Smooth muscle cell of the brain vasculature (primary cell): Measurements from ENCODE around the gene FAM234B.

Source experiments
- DNase-seq: peaks from one replicate; pipeline ENCODE4 v3.0.0-alpha.2; 2012; ENCODE audit warnings: low read depth, low spot score

Gene FAM234B

GRCh38 chr12:13044002-13044905, at the start of gene FAM234B:
Gene FAM234B (plus strand): TSS chr12:13044381. CDS start chr12:13044404, 23 bp downstream.
- DNase-seq, result no peak

- DNase-seq, result no peak
These were observed 49.1 kb upstream of the FAM234B start for GRCh38 chr12:12995088-12995487.

- DNase-seq, result no peak
These were observed 48.0 kb upstream of the FAM234B start for GRCh38 chr12:12996209-12996608.

- no peak for DNase-seq
These were observed 47.0 kb upstream of the FAM234B start for GRCh38 chr12:12997156-12997555.

GRCh38 chr12:12997734-12998133, 46.4 kb upstream of the FAM234B start:
- no peak for DNase-seq

GRCh38 chr12:12998248-12998647, 45.9 kb upstream of the FAM234B start:
- DNase-seq, result no peak

GRCh38 chr12:12999271-12999958, 44.8 kb upstream of the FAM234B start:
- no peak for DNase-seq

- no peak for DNase-seq
These were observed 44.1 kb upstream of the FAM234B start, which contains the start of gene HEBP1 for GRCh38 chr12:12999959-13000615. Gene HEBP1 (minus strand): TSS chr12:13000265. CDS start chr12:13000114, 151 bp downstream.

- DNase-seq, result no peak
These were observed 43.6 kb upstream of the FAM234B start for GRCh38 chr12:13000616-13000924.

- DNase-seq, result no peak
These were observed 43.0 kb upstream of the FAM234B start for GRCh38 chr12:13000925-13001774.

- DNase-seq, result no peak
These were observed 42.5 kb upstream of the FAM234B start for GRCh38 chr12:13001775-13002040.

GRCh38 chr12:13002301-13003097, 41.7 kb upstream of the FAM234B start:
- DNase-seq, result no peak

GRCh38 chr12:13004361-13004760, 39.8 kb upstream of the FAM234B start:
- DNase-seq, result no peak

- DNase-seq, result no peak
These were observed 39.2 kb upstream of the FAM234B start for GRCh38 chr12:13004986-13005385.

- DNase-seq, result no peak
These were observed 38.5 kb upstream of the FAM234B start for GRCh38 chr12:13005649-13006048.

- DNase-seq, result no peak
These were observed 36.5 kb upstream of the FAM234B start for GRCh38 chr12:13007496-13008233.

- no peak for DNase-seq
These were observed 35.3 kb upstream of the FAM234B start for GRCh38 chr12:13008741-13009380.

GRCh38 chr12:13011098-13011497, 33.1 kb upstream of the FAM234B start:
- DNase-seq, result no peak

GRCh38 chr12:13022851-13023271, 21.3 kb upstream of the FAM234B start:
- no peak for DNase-seq
